ENCODE results near the gene CSNK1D. TPM values are rescaled to one million over a fixed set of nuclear protein-coding genes. Genes with fewer than 3 reads are reported as not detected.
"Not testable (repeated sequence)": the region's sequence is repeated elsewhere in the genome, so short reads cannot be mapped to it uniquely, and the experiment has no call there.

CSNK1D gene
- total and polyA plus RNA-seq, 7 experiments from 2014 or later: 46.1 to 249 (median 170) TPM

GRCh38 chr17:82213251-82214011 lies 60.1 kb downstream of the CSNK1D start:
- ATAC-seq (peak; percentile 23), DNase-seq (peak in 2 of 9 donors; percentile 61 to 79)
- CTCF ChIA-PET: interaction anchor here (1.0 to 1.2 kb wide), 5 partner anchors 7 to 87 kb away, joined by 3 to 4 read pairs (median 4); partner anchors contain the start of gene SLC16A3
- H3K36me3 ChIP-seq (ENCODE audit: control insufficient read depth in 2 of 3, insufficient read depth in 3 of 3, low read length in 3 of 3): peaks cover 0 to 4% (median 0%) of the 10 kb centered on the region in 3 experiments
- Mint-ChIP-seq H3K27me3 (peaks cover 0 to 2% (median 0%) of the 10 kb centered on the region in 5 donors), H3K36me3 (no peaks in the 10 kb centered on the region), H3K4me3 (peak overlapping the region; percentile 70 to 86 (median 82)), H3K27ac (peak overlapping the region; percentile 41 to 88 (median 79)), H3K4me1 (peaks cover 5 to 43% (median 33%) of the 10 kb centered on the region in 7 donors), H3K9me3 (peaks cover 0 to 1% (median 0%) of the 10 kb centered on the region in 11 donors)
- peak overlapping the region; percentile 68 for H3K4me3 ChIP-seq (ENCODE audit: low read length)
- intact Hi-C loops (cut with micrococcal nuclease): loop anchor here in 1 of 2 donors (10.0 kb wide), 1 partner anchor 89 kb away; no protein-coding TSS in a partner anchor
- POLR2A ChIA-PET: interaction anchor here (0.7 to 3.5 kb wide), 5 partner anchors 10 to 85 kb away, joined by 4 to 15 read pairs (median 10); partner anchors contain the start of gene SLC16A3
- H3K9me3 ChIP-seq (ENCODE audit: control insufficient read depth in 2 of 3, low read length in 3 of 3): no peaks in the 10 kb centered on the region
- peaks cover 23 to 31% of the 10 kb centered on the region in 2 donors for H3K4me1 ChIP-seq (ENCODE audit: control insufficient read depth in 2 of 2, insufficient read depth in 2 of 2, low read length in 2 of 2)
- H3K27ac ChIP-seq (ENCODE audit: low read depth, low read length): peak overlapping the region; percentile 82
- H3K27me3 ChIP-seq (ENCODE audit: control insufficient read depth in 2 of 2, insufficient read depth in 2 of 2, low read length in 2 of 2): no peaks in the 10 kb centered on the region

- peaks cover 5 to 45% (median 35%) of the 10 kb centered on the region in 7 donors for H3K4me1 Mint-ChIP-seq
- CTCF ChIA-PET: interaction anchor here (1.1 to 1.2 kb wide), 2 partner anchors 11 to 24 kb away, joined by 3 read pairs; no protein-coding TSS in a partner anchor
- peaks cover 23 to 31% of the 10 kb centered on the region in 2 donors for H3K4me1 ChIP-seq (ENCODE audit: control insufficient read depth in 2 of 2, insufficient read depth in 2 of 2, low read length in 2 of 2)
Measured at GRCh38 chr17:82212331-82213250, 60.9 kb downstream of the CSNK1D start, which contains the start of gene CCDC57. CCDC57 (minus strand) TSS chr17:82212842; CDS start chr17:82201944, 10,898 bp downstream.

GRCh38 chr17:82210655-82211054 lies 62.8 kb downstream of the CSNK1D start:
- POLR2A ChIA-PET: interaction anchor here (2.1 to 2.6 kb wide), 2 partner anchors 18 to 87 kb away, joined by 7 to 10 read pairs; partner anchors contain the start of gene SLC16A3

More at GRCh38 chr17:82212331-82213250, 60.9 kb downstream of the CSNK1D start, which contains the start of gene CCDC57:
- ATAC-seq: peak; percentile 61
- no peaks in the 10 kb centered on the region for H3K9me3 ChIP-seq (ENCODE audit: control insufficient read depth in 2 of 3, low read length in 3 of 3)
- Mint-ChIP-seq H3K27ac (peak within 1 kb of the TSS; percentile 41 to 88 (median 79)), H3K9me3 (peaks cover 0 to 1% (median 0%) of the 10 kb centered on the region in 11 donors), H3K4me3 (peak within 1 kb of the TSS; percentile 70 to 86 (median 82)), H3K27me3 (peaks cover 0 to 2% (median 0%) of the 10 kb centered on the region in 5 donors), H3K36me3 (peaks cover 0 to 2% (median 0%) of the 10 kb centered on the region in 5 donors)
- H3K4me3 ChIP-seq (ENCODE audit: low read length): peak within 1 kb of the TSS; percentile 68
- DNase-seq: peak in 2 of 9 donors; percentile 52 to 83
- no peaks in the 10 kb centered on the region for H3K27me3 ChIP-seq (ENCODE audit: control insufficient read depth in 2 of 2, insufficient read depth in 2 of 2, low read length in 2 of 2)
- H3K27ac ChIP-seq (ENCODE audit: low read depth, low read length): peak within 1 kb of the TSS; percentile 82
- POLR2A ChIA-PET: interaction anchor here (1.1 to 3.5 kb wide), 7 partner anchors 10 to 89 kb away, joined by 3 to 15 read pairs (median 7); partner anchors contain the start of gene SLC16A3
- intact Hi-C loops (cut with micrococcal nuclease): loop anchor here (1.0 to 10.0 kb wide), 2 partner anchors 17 to 88 kb away; partner anchors contain the start of gene SLC16A3 (in 1 of the 2)
- peaks cover 0 to 4% (median 0%) of the 10 kb centered on the region in 3 experiments for H3K36me3 ChIP-seq (ENCODE audit: control insufficient read depth in 2 of 3, insufficient read depth in 3 of 3, low read length in 3 of 3)

DNA sequence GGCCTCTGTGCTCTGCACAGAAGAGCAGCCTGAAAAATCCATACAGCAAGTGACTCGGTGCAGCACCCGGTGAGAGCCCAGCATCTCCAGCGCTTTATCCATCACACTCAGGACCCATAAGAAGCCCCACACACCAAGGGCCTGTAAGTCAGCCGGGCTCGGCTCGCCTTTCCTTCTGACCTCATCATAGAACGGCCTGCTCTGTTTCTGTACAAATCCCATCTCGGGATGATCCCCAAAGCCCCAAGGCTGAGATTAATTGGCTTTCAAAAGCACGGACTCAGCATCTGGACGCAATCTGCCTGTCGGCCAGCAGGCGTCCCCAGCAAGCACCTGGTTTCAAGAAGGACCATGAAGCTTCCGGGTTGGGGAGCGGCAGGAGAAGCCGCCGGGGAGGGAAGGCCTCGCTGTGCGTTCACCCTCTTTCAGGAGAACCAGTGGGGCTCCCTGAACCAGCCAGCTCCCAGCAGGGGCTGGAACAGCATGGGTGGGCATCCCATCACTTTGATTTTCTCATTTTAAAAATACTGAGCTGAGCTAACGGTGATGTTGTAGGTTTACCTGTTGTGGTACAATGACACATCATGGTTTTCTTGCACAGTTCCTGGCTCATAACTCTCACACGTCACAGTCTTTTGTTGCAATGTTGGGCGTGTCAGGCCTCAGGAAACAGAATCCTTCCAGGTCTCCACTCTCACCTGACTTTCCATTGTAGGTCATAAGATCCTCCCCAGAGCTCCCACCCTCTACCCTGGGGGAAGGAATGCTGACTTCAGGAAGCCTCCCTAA lies 67.6 kb downstream of the CSNK1D start:
- peaks cover 0 to 5% (median 0%) of the 10 kb centered on the region in 5 donors for H3K36me3 Mint-ChIP-seq

More at GRCh38 chr17:82210655-82211054, 62.8 kb downstream of the CSNK1D start:
- not testable (repeated sequence) for H3K4me3 ChIP-seq (ENCODE audit: low read length); H3K27ac ChIP-seq (ENCODE audit: low read depth, low read length); H3K36me3 ChIP-seq (ENCODE audit: control insufficient read depth in 2 of 3, insufficient read depth in 3 of 3, low read length in 3 of 3); H3K27ac Mint-ChIP-seq; H3K36me3 Mint-ChIP-seq; H3K27me3 Mint-ChIP-seq; ATAC-seq; DNase-seq; H3K9me3 ChIP-seq (ENCODE audit: control insufficient read depth in 2 of 3, low read length in 3 of 3); H3K27me3 ChIP-seq (ENCODE audit: control insufficient read depth in 2 of 2, insufficient read depth in 2 of 2, low read length in 2 of 2); H3K9me3 Mint-ChIP-seq
- CTCF ChIA-PET: interaction anchor here (1.1 kb wide), 1 partner anchor 89 kb away, joined by 5 read pairs; no protein-coding TSS in a partner anchor
- Mint-ChIP-seq H3K4me1 (peaks cover 9 to 46% (median 41%) of the 10 kb centered on the region in 7 donors), H3K4me3 (peak overlapping the region in 1 of 10 donors; percentile 41)
- peaks cover 15 to 29% of the 10 kb centered on the region in 2 donors for H3K4me1 ChIP-seq (ENCODE audit: control insufficient read depth in 2 of 2, insufficient read depth in 2 of 2, low read length in 2 of 2)
- intact Hi-C loops (cut with micrococcal nuclease): loop anchor here in 1 of 2 donors (10.0 kb wide), 1 partner anchor 86 kb away; no protein-coding TSS in a partner anchor

More for the DNA sequence above, 67.6 kb downstream of the CSNK1D start:
- CTCF ChIA-PET: interaction anchor here (0.6 to 1.8 kb wide), 12 partner anchors 8 to 168 kb away, joined by 3 to 11 read pairs (median 3); partner anchors contain the start of gene DCXR
- H3K36me3 ChIP-seq (ENCODE audit: control insufficient read depth in 2 of 3, insufficient read depth in 3 of 3, low read length in 3 of 3): no peaks in the 10 kb centered on the region
- Mint-ChIP-seq H3K9me3 (peaks cover 0 to 1% (median 0%) of the 10 kb centered on the region in 11 donors), H3K27me3 (no peaks in the 10 kb centered on the region), H3K4me3 (peak overlapping the region in 9 of 10 donors; percentile 45 to 71 (median 58)), H3K4me1 (peaks cover 24 to 61% (median 43%) of the 10 kb centered on the region in 7 donors), H3K27ac (peak overlapping the region; percentile 87 to 98 (median 95))
- H3K9me3 ChIP-seq (ENCODE audit: control insufficient read depth in 2 of 3, low read length in 3 of 3): no peaks in the 10 kb centered on the region
- intact Hi-C loops (cut with micrococcal nuclease): loop anchor here (1.0 to 5.0 kb wide), 6 partner anchors 22 to 208 kb away; partner anchors contain the start of genes CSNK1D (in 1 of the 2) and DCXR (in 1 of the 2)
- ATAC-seq (peak; percentile 88), DNase-seq (peak; percentile 67 to 87 (median 82))
- peaks cover 14 to 22% of the 10 kb centered on the region in 2 donors for H3K4me1 ChIP-seq (ENCODE audit: control insufficient read depth in 2 of 2, insufficient read depth in 2 of 2, low read length in 2 of 2)
- H3K27me3 ChIP-seq (ENCODE audit: control insufficient read depth in 2 of 2, insufficient read depth in 2 of 2, low read length in 2 of 2): no peaks in the 10 kb centered on the region
- peak overlapping the region; percentile 64 for H3K27ac ChIP-seq (ENCODE audit: low read depth, low read length)
- H3K4me3 ChIP-seq (ENCODE audit: low read length): no peak overlapping the region
- POLR2A ChIA-PET: interaction anchor here (0.8 to 1.9 kb wide), 16 partner anchors 9 to 238 kb away, joined by 3 to 24 read pairs (median 5); partner anchors contain the start of genes CD7, CSNK1D, DCXR and SLC16A3
